ENCODE measurements around the gene NTSR1. TPM values are rescaled to one million over a fixed set of nuclear protein-coding genes. Genes with fewer than 3 reads are reported as not detected.

The NTSR1 gene
- total RNA-seq, 2 donors from 2014 or later, result 0.74 TPM; not detected in 1

DNA sequence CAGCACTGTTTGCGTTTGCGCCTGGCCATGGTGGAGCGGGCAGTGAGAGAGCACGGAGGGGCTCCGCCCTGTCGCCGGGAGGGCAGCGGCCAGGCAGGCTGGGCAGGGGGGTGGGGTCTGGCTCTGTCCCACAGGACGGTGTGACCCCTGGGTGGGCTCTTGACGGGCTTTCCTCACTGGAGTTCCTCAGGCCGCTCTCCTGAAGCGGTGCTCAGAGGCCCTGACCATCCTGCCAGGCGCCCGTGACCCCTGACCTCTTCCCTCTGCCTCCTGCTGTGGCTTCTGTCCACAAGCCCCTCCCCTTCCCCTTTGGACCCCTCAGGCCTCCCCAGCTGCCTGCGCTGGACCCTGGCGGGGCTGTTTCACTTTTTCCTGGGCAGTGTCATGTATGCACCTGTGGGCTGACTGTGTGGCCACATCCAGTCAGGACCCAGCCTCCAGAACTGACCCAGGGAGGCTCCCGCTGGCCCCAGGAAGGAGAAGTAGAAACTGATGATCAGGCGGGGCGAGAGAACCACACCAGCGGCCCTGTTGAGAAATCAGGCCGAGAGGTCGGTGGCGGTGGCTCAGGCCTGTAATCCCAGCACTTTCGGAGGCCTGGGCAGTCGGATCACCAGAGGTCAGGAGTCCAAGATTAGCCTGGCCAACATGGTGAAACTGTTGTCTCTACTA, 97.2 kb downstream of the NTSR1 start:
- H3K36me3 ChIP-seq, result peaks cover 0 to 31% of the 10 kb centered on the region in 2 donors
- DNase-seq (ENCODE audit: low spot score), result no peak

DNA sequence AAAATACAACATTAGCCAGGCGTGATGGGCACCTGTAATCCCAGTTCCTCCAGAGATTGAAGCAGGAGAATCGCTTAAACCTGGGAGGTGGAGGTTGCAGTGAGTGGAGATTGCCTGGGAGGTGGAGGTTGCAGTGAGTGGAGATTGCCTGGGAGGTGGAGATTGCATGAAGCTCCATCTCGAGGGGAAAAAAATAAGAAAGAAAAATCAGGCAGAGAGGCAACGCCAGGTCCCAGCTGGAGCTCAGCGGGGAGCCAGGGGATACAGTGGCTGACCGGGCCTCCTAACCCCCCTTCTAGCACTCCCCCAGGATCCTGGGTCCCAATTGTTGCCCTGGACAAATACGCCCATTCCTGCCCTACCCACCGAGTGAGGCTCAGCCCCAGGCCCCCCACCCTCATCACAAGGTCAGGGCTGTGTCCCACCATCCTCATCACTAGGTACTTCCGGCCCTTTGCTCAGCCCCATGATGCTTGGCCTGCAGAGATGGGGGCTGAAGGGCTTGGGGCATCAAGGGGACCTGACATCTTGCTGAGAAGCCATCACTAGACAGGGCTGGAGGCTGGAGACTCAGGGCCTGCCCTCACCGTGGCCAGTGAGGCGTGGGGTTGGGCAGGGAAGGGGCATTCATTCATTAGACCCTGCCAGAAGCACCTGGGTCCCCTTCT, 97.9 kb downstream of the NTSR1 start:
- WGBS, result 65% methylated on average over 11 of the region's 11 CpGs
- Histone ChIP-seq H3K36me3 (peaks cover under 1 to 33% of the 10 kb centered on the region in 2 donors), H3K4me3 (no peak overlapping the region), H3K4me1 (replicated peaks) (no peaks in the 10 kb centered on the region), H3K27me3 (replicated peaks; ENCODE audit: insufficient read depth) (no peaks in the 10 kb centered on the region), H3K9me3 (no peaks in the 10 kb centered on the region), H3K27ac (no peak overlapping the region)
- TF ChIP-seq CTCF (IDR thresholded peaks at IDR 0.05) (no peak), POLR2A (IDR thresholded peaks at IDR 0.05) (no peak), POLR2AphosphoS5 (IDR thresholded peaks at IDR 0.05) (no peak)
- intact Hi-C loops (cut with DNase I), result loop anchor here (5.0 to 10.0 kb wide), 2 partner anchors 139 to 302 kb away; no protein-coding TSS in a partner anchor
- DNase-seq (ENCODE audit: low spot score), result no peak

More for the DNA sequence above, 97.2 kb downstream of the NTSR1 start:
- 33% methylated on average over 25 of the region's 25 CpGs for WGBS
- H3K27ac ChIP-seq, result peak overlapping the region; percentile 89 to 91
- H3K4me3 ChIP-seq, result peak overlapping the region; percentile 92 to 100
- H3K27me3 ChIP-seq (replicated peaks; ENCODE audit: insufficient read depth), result no peaks in the 10 kb centered on the region
- intact Hi-C loops (cut with DNase I), result loop anchor here (5.0 to 10.0 kb wide), 2 partner anchors 139 to 301 kb away; no protein-coding TSS in a partner anchor
- no peak for TF ChIP-seq POLR2A (IDR thresholded peaks at IDR 0.05)
- TF ChIP-seq CTCF (IDR thresholded peaks at IDR 0.05), result no peak
- TF ChIP-seq POLR2AphosphoS5 (IDR thresholded peaks at IDR 0.05), result no peak
- no peaks in the 10 kb centered on the region for H3K4me1 ChIP-seq (replicated peaks)
- H3K9me3 ChIP-seq, result no peaks in the 10 kb centered on the region

DNA sequence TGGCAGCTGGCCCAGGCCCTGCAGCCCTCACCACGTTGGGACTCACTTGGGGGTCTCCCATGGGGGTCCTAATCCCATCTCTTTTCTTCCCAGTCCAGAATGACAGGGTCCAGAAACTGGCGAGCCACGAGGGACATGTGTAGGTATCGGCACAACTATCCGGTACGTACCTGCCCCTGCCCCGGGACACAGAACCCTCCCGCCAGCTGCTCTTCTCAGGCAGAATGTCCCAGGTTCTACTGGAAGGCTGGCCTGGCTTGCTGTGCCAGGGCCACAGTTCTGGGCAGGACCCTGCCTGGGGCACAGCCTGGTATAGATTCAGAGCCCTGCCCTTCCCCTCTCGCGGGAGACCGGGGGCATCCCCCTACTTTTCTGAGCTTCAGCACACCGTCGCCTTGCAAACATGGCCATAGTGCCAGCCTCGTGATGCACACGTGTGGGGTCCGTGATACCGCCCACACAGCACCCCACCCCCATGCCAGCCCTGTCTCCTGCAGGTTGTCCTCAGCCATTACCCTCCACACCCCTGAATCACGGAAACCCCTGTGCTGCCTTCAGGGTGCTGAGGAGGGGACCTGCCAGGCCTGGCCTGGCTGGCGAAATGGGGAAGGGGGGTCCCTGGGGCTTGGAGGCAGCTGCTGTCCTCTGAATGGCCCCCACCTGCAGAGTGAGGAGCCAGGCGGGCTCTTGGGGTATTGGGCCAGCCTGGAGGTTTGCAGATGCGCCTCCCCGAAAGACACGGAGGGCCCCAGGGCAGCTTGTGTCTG, 99.0 kb downstream of the NTSR1 start:
- Histone ChIP-seq H3K36me3 (peaks cover 8 to 33% of the 10 kb centered on the region in 2 donors), H3K4me1 (replicated peaks) (no peaks in the 10 kb centered on the region), H3K27ac (no peak overlapping the region), H3K9me3 (no peaks in the 10 kb centered on the region), H3K4me3 (no peak overlapping the region), H3K27me3 (replicated peaks; ENCODE audit: insufficient read depth) (no peaks in the 10 kb centered on the region)
- TF ChIP-seq POLR2AphosphoS5 (IDR thresholded peaks at IDR 0.05) (no peak), POLR2A (IDR thresholded peaks at IDR 0.05) (no peak), CTCF (IDR thresholded peaks at IDR 0.05) (no peak)
- DNase-seq (ENCODE audit: low spot score), result no peak
- intact Hi-C loops (cut with DNase I), result loop anchor here (5.0 to 10.0 kb wide), 2 partner anchors 140 to 303 kb away; no protein-coding TSS in a partner anchor
- 89% methylated on average over 23 of the region's 23 CpGs for WGBS

GRCh38 chr20:62808211-62808865, 99.7 kb downstream of the NTSR1 start:
- Histone ChIP-seq H3K27me3 (replicated peaks; ENCODE audit: insufficient read depth) (no peaks in the 10 kb centered on the region), H3K4me3 (no peak overlapping the region), H3K27ac (no peak overlapping the region), H3K36me3 (peaks cover 8 to 33% of the 10 kb centered on the region in 2 donors), H3K9me3 (no peaks in the 10 kb centered on the region), H3K4me1 (replicated peaks) (no peaks in the 10 kb centered on the region)
- no peak for DNase-seq (ENCODE audit: low spot score)
- WGBS, result 37% methylated on average over 21 of the region's 21 CpGs
- intact Hi-C loops (cut with DNase I), result loop anchor here (5.0 to 10.0 kb wide), 2 partner anchors 141 to 304 kb away; no protein-coding TSS in a partner anchor
- TF ChIP-seq POLR2AphosphoS5 (IDR thresholded peaks at IDR 0.05) (no peak), CTCF (IDR thresholded peaks at IDR 0.05) (peak; percentile 67 to 81 (median 78))
